HFF-Myc (cell line): ENCODE measurements around the gene PLCB1.

Experiments
- DNase-seq: peaks from one replicate; pipeline ENCODE4 v3.0.0-alpha.2; 2011; ENCODE audit warnings: low read depth; ENCODE audit errors: extremely low read depth
- H3K4me3 ChIP-seq: replicated peaks from 2 replicates; pipeline ENCODE4 v1.5.1; 2011; ENCODE audit warnings: low read depth, mild to moderate bottlenecking, control low read depth, low read length
- CTCF ChIP-seq: IDR thresholded peaks from 2 replicates; pipeline ENCODE4 v1.5.1; 2012; ENCODE audit warnings: mild to moderate bottlenecking, low read depth, low read length, control low read depth; ENCODE audit errors: missing control alignments

Gene PLCB1

GRCh38 chr20:8509809-8510208 is 377.7 kb downstream of the PLCB1 start:
- H3K4me3 ChIP-seq = no peak overlapping the region
- no peak for DNase-seq
- no peak for TF ChIP-seq CTCF

- no peak overlapping the region for H3K4me3 ChIP-seq
- TF ChIP-seq CTCF = no peak
- no peak for DNase-seq
Observed at GRCh38 chr20:8510808-8511207, 378.7 kb downstream of the PLCB1 start.

GRCh38 chr20:8512003-8512402 is 379.9 kb downstream of the PLCB1 start:
- no peak for TF ChIP-seq CTCF

GRCh38 chr20:8515810-8516435 is 383.9 kb downstream of the PLCB1 start:
- DNase-seq = no peak
- no peak overlapping the region for H3K4me3 ChIP-seq
- TF ChIP-seq CTCF = no peak

More at GRCh38 chr20:8512003-8512402, 379.9 kb downstream of the PLCB1 start:
- no peak for DNase-seq
- no peak overlapping the region for H3K4me3 ChIP-seq

- DNase-seq = no peak
- TF ChIP-seq CTCF = no peak
Observed at GRCh38 chr20:8518878-8519277, 386.8 kb downstream of the PLCB1 start.

GRCh38 chr20:8519887-8520286 is 387.8 kb downstream of the PLCB1 start:
- no peak overlapping the region for H3K4me3 ChIP-seq
- no peak for TF ChIP-seq CTCF
- no peak for DNase-seq

More at GRCh38 chr20:8518878-8519277, 386.8 kb downstream of the PLCB1 start:
- no peak overlapping the region for H3K4me3 ChIP-seq

GRCh38 chr20:8522168-8522567 is 390.1 kb downstream of the PLCB1 start:
- no peak overlapping the region for H3K4me3 ChIP-seq
- DNase-seq = no peak
- no peak for TF ChIP-seq CTCF
